CD4-positive, alpha-beta T cell treated with Interleukin-15 for 1 hour (primary cell): Measurements from ENCODE around the gene RNF175.

Experiments
- DNase-seq: peaks from one replicate; pipeline ENCODE4 v3.0.0-alpha.2; 2020

Gene RNF175

GRCh38 chr4:153784166-153784699, 24.4 kb upstream of the RNF175 start:
- no peak for DNase-seq

GRCh38 chr4:153782581-153782980, 22.8 kb upstream of the RNF175 start:
- no peak for DNase-seq

- no peak for DNase-seq
Measured at GRCh38 chr4:153781717-153782416, 22.0 kb upstream of the RNF175 start.

GRCh38 chr4:153781280-153781679, 21.5 kb upstream of the RNF175 start:
- DNase-seq: no peak

- no peak for DNase-seq
Measured at GRCh38 chr4:153780876-153781275, 21.1 kb upstream of the RNF175 start.

- DNase-seq: no peak
Measured at GRCh38 chr4:153780221-153780620, 20.4 kb upstream of the RNF175 start.

- DNase-seq: no peak
Measured at GRCh38 chr4:153778383-153778782, 18.6 kb upstream of the RNF175 start.

GRCh38 chr4:153777421-153777820, 17.6 kb upstream of the RNF175 start:
- no peak for DNase-seq

- DNase-seq: no peak
Measured at GRCh38 chr4:153776601-153777000, 16.8 kb upstream of the RNF175 start.

GRCh38 chr4:153773236-153773690, 13.4 kb upstream of the RNF175 start:
- DNase-seq: no peak

- no peak for DNase-seq
Measured at GRCh38 chr4:153771046-153771445, 11.2 kb upstream of the RNF175 start.

- DNase-seq: no peak
Measured at GRCh38 chr4:153766758-153767157, 6.9 kb upstream of the RNF175 start.

GRCh38 chr4:153765894-153766293, 6.1 kb upstream of the RNF175 start:
- no peak for DNase-seq

- no peak for DNase-seq
Measured at GRCh38 chr4:153764601-153765368, 5.0 kb upstream of the RNF175 start.

GRCh38 chr4:153763404-153763803, 3.6 kb upstream of the RNF175 start:
- no peak for DNase-seq

- no peak for DNase-seq
Measured at GRCh38 chr4:153758688-153759406, 977 bp downstream of the RNF175 start.

- no peak for DNase-seq
Measured at GRCh38 chr4:153758136-153758535, 1.7 kb downstream of the RNF175 start.

GRCh38 chr4:153757407-153757806, 2.4 kb downstream of the RNF175 start:
- DNase-seq: no peak

- DNase-seq: no peak
Measured at GRCh38 chr4:153755186-153755585, 4.6 kb downstream of the RNF175 start.

- DNase-seq: peak; percentile 63
Measured at GRCh38 chr4:153750197-153750817, 9.5 kb downstream of the RNF175 start.

GRCh38 chr4:153748378-153748777, 11.4 kb downstream of the RNF175 start:
- no peak for DNase-seq

GRCh38 chr4:153747406-153747955, 12.3 kb downstream of the RNF175 start:
- no peak for DNase-seq

- no peak for DNase-seq
Measured at GRCh38 chr4:153745651-153746050, 14.2 kb downstream of the RNF175 start.
